Lung (tissue), 12 donors: ENCODE results near the gene TMEM106C. TPM values are rescaled to one million over a fixed set of nuclear protein-coding genes. Genes with fewer than 3 reads are reported as not detected.

Experiments used
- ATAC-seq: fragments of 200-7000 bp; cut with Tn5 transposase; one replicate; pipeline ENCODE4 v1.9.1; 2020; ENCODE audit warnings: moderate number of reproducible peaks; ENCODE audit not compliant: insufficient read depth, low FRiP score
- DNase-seq, 3 donors: peaks; one replicate each; pipeline ENCODE4 v3.0.0-alpha.2; 2013 to 2017
- H3K27ac ChIP-seq, 2 donors: one replicate each; pipeline ENCODE4 v1.5.1; 2013; ENCODE audit warnings: mild to moderate bottlenecking in 2 of 2, moderate library complexity in 2 of 2, control low read depth in 1 of 2, inconsistent platforms in 1 of 2, low read depth in 1 of 2, low read length in 1 of 2
- H3K27me3 ChIP-seq, 3 donors: one replicate each; pipeline ENCODE4 v1.5.1; 2013; ENCODE audit warnings: low read length in 2 of 3; ENCODE audit not compliant: control insufficient read depth in 3 of 3, insufficient read depth in 3 of 3
- H3K36me3 ChIP-seq, 4 donors: one replicate each; pipeline ENCODE4 v1.5.1; 2013; ENCODE audit warnings: low read length in 4 of 4, mild to moderate bottlenecking in 1 of 4, moderate library complexity in 1 of 4; ENCODE audit not compliant: control insufficient read depth in 4 of 4, insufficient read depth in 4 of 4
- H3K4me1 ChIP-seq, 5 donors: one replicate each; pipeline ENCODE4 v1.5.1; 2013; ENCODE audit warnings: low read length in 5 of 5, mild to moderate bottlenecking in 2 of 5, moderate library complexity in 1 of 5; ENCODE audit not compliant: control insufficient read depth in 5 of 5, insufficient read depth in 5 of 5
- H3K4me3 ChIP-seq: one replicate; pipeline ENCODE4 v1.5.1; 2013; ENCODE audit warnings: mild to moderate bottlenecking, control low read depth, moderate library complexity
- H3K9ac ChIP-seq, 2 donors: one replicate each; pipeline ENCODE4 v1.5.1; 2013; ENCODE audit warnings: low read length in 2 of 2, control low read depth in 1 of 2; ENCODE audit not compliant: insufficient read depth in 1 of 2
- H3K9me3 ChIP-seq, 4 donors: one replicate each; pipeline ENCODE4 v1.5.1; 2013; ENCODE audit warnings: low read length in 3 of 4, mild to moderate bottlenecking in 1 of 4, moderate library complexity in 1 of 4; ENCODE audit not compliant: control insufficient read depth in 4 of 4, insufficient read depth in 3 of 4
- WGBS, 2 donors: extraction: QIAGEN DNeasy Blood & Tissue Kit; methylation state at CpG; one replicate each; pipeline ENCODE4 v1.1.7; 2013; 5-methylcytosine and 5-hydroxymethylcytosine counted together
- polyA plus RNA-seq, 2 donors: library from polyadenylated mRNA; stranded (reverse); fragments of 200-250 nt; gene quantifications; one replicate each; pipeline ENCODE4 v1.2.1, GENCODE V29; 2013
- total RNA-seq, 2 donors: library from RNA; depleted of rRNA in 1 of 2; stranded (reverse); fragments of >200 nt in 1 of 2; gene quantifications; one replicate each; pipeline ENCODE4 v1.2.1, GENCODE V29; 2014 to 2021
- TF ChIP-seq, protein P1 (sequence below): IDR thresholded peaks from 2 replicates; pipeline ENCODE4 v1.5.1; 2012; ENCODE audit warnings: mild to moderate bottlenecking; ENCODE audit errors: control extremely low read depth, extremely low read depth
- donor health status: control.
- donor health status: control.
- donor health status: Bipolar disorder and iron deficiency.
- donor health status: healthy.
- donor health status: DM: yes; HTN: yes; CAD: no.

TMEM106C gene
- total and polyA plus RNA-seq, 4 donors: 29.3 to 53.0 (median 34.1) TPM

GRCh38 chr12:47944685-47945340 lies 18.6 kb upstream of the TMEM106C start:
- TF ChIP-seq, protein P1, sequence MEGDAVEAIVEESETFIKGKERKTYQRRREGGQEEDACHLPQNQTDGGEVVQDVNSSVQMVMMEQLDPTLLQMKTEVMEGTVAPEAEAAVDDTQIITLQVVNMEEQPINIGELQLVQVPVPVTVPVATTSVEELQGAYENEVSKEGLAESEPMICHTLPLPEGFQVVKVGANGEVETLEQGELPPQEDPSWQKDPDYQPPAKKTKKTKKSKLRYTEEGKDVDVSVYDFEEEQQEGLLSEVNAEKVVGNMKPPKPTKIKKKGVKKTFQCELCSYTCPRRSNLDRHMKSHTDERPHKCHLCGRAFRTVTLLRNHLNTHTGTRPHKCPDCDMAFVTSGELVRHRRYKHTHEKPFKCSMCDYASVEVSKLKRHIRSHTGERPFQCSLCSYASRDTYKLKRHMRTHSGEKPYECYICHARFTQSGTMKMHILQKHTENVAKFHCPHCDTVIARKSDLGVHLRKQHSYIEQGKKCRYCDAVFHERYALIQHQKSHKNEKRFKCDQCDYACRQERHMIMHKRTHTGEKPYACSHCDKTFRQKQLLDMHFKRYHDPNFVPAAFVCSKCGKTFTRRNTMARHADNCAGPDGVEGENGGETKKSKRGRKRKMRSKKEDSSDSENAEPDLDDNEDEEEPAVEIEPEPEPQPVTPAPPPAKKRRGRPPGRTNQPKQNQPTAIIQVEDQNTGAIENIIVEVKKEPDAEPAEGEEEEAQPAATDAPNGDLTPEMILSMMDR: no peak
- WGBS, 2 donors: 81 to 97% methylated on average over 6 of the region's 6 CpGs
- Histone ChIP-seq H3K27me3 (peaks cover 0 to 7% (median 3%) of the 10 kb centered on the region in 3 donors), H3K9me3 (peaks cover 0 to 2% (median 0%) of the 10 kb centered on the region in 4 donors), H3K36me3 (no peaks in the 10 kb centered on the region), H3K9ac (no peak overlapping the region), H3K27ac (no peak overlapping the region), H3K4me3 (no peak overlapping the region), H3K4me1 (peaks cover 0 to 15% (median 3%) of the 10 kb centered on the region in 5 donors)
- no peak for ATAC-seq
- no peak for DNase-seq

- H3K27ac ChIP-seq: no peak overlapping the region
- DNase-seq (no peak), ATAC-seq (no peak)
- H3K4me1 ChIP-seq: peaks cover 0 to 15% (median 3%) of the 10 kb centered on the region in 5 donors
- H3K9ac ChIP-seq: no peak overlapping the region
- H3K4me3 ChIP-seq: no peak overlapping the region
- WGBS, 2 donors: 21 to 39% methylated on average over 1 of the region's 1 CpG
- TF ChIP-seq, protein P1: no peak
- peaks cover 0 to 2% (median 0%) of the 10 kb centered on the region in 4 donors for H3K9me3 ChIP-seq
- peaks cover 0 to 7% (median 3%) of the 10 kb centered on the region in 3 donors for H3K27me3 ChIP-seq
- no peaks in the 10 kb centered on the region for H3K36me3 ChIP-seq
These were observed 18.1 kb upstream of the TMEM106C start for GRCh38 chr12:47945341-47945728.

GRCh38 chr12:47946413-47947323 lies 16.7 kb upstream of the TMEM106C start:
- no peak for ATAC-seq
- Histone ChIP-seq H3K27ac (no peak overlapping the region), H3K36me3 (no peaks in the 10 kb centered on the region), H3K4me1 (peaks cover 0 to 15% (median 3%) of the 10 kb centered on the region in 5 donors), H3K4me3 (no peak overlapping the region), H3K27me3 (peaks cover 0 to 3% (median 3%) of the 10 kb centered on the region in 3 donors), H3K9ac (no peak overlapping the region), H3K9me3 (no peaks in the 10 kb centered on the region)
- 48 to 60% methylated on average over 27 of the region's 27 CpGs for WGBS, 2 donors
- TF ChIP-seq, protein P1: no peak
- no peak for DNase-seq
